Activated gamma-delta T cell (primary cell): ENCODE measurements around the gene ARHGAP24.
"Not testable (repeated sequence)": the region's sequence is repeated elsewhere in the genome, so short reads cannot be mapped to it uniquely, and the experiment has no call there.

Source experiments
- DNase-seq: peaks from one replicate; lab custom pipeline; 2025; lab: John Stamatoyannopoulos, UW

ARHGAP24 gene

GRCh38 chr4:85656759-85657505, 182.0 kb downstream of the ARHGAP24 start:
- no peak for DNase-seq

GRCh38 chr4:85658766-85659439, 184.0 kb downstream of the ARHGAP24 start:
- no peak for DNase-seq

- DNase-seq, result no peak
Measured at GRCh38 chr4:85659610-85660218, 184.8 kb downstream of the ARHGAP24 start.

GRCh38 chr4:85666625-85667024, 191.7 kb downstream of the ARHGAP24 start:
- DNase-seq, result not testable (repeated sequence)

GRCh38 chr4:85669204-85669603, 194.3 kb downstream of the ARHGAP24 start:
- DNase-seq, result no peak

GRCh38 chr4:85669992-85670548, 195.1 kb downstream of the ARHGAP24 start:
- no peak for DNase-seq

GRCh38 chr4:85671120-85671519, 196.2 kb downstream of the ARHGAP24 start:
- no peak for DNase-seq

GRCh38 chr4:85672116-85672515, 197.2 kb downstream of the ARHGAP24 start:
- DNase-seq, result no peak

- no peak for DNase-seq
Measured at GRCh38 chr4:85672959-85673358, 198.0 kb downstream of the ARHGAP24 start.

GRCh38 chr4:85673540-85673939, 198.6 kb downstream of the ARHGAP24 start:
- no peak for DNase-seq

- no peak for DNase-seq
Measured at GRCh38 chr4:85675076-85676049, 200.4 kb downstream of the ARHGAP24 start.

GRCh38 chr4:85676050-85676425, 201.1 kb downstream of the ARHGAP24 start:
- DNase-seq, result no peak

- no peak for DNase-seq
Measured at GRCh38 chr4:85676850-85677590, 202.1 kb downstream of the ARHGAP24 start.

GRCh38 chr4:85681221-85681657, 206.3 kb downstream of the ARHGAP24 start:
- no peak for DNase-seq

- no peak for DNase-seq
Measured at GRCh38 chr4:85681921-85682320, 207.0 kb downstream of the ARHGAP24 start.

- DNase-seq, result no peak
Measured at GRCh38 chr4:85682391-85682790, 207.4 kb downstream of the ARHGAP24 start.

GRCh38 chr4:85684676-85685075, 209.7 kb downstream of the ARHGAP24 start:
- no peak for DNase-seq

GRCh38 chr4:85686398-85686797, 211.4 kb downstream of the ARHGAP24 start:
- DNase-seq, result no peak

GRCh38 chr4:85688055-85688740, 213.2 kb downstream of the ARHGAP24 start:
- no peak for DNase-seq

GRCh38 chr4:85696661-85697060, 221.7 kb downstream of the ARHGAP24 start:
- DNase-seq, result no peak
